Small intestine (tissue), 7 donors: ENCODE data around the gene SNX6. TPM values are rescaled to one million over a fixed set of nuclear protein-coding genes. Genes with fewer than 3 reads are reported as not detected.
"Not testable (repeated sequence)": the region's sequence is repeated elsewhere in the genome, so short reads cannot be mapped to it uniquely, and the experiment has no call there.

Experiments
- DNase-seq, 2 donors: peaks; one replicate each; pipeline versions ENCODE4 v3.0.0 to v3.0.0-alpha.2; 2013
- FAIRE-seq: peaks from 2 replicates; lab custom pipeline; 2012; peaks lifted over from hg19 to GRCh38; lab: Jason Lieb, UNC
- H3K27ac ChIP-seq, 3 donors: one replicate each; pipeline ENCODE4 v1.5.1; 2013; ENCODE audit warnings: low read length in 2 of 3, mild to moderate bottlenecking in 2 of 3, control low read depth in 1 of 3, inconsistent platforms in 1 of 3, low read depth in 1 of 3, moderate library complexity in 1 of 3
- H3K27me3 ChIP-seq, 3 donors: one replicate each; pipeline ENCODE4 v1.6.1; 2013; ENCODE audit warnings: low read length in 3 of 3, inconsistent platforms in 1 of 3; ENCODE audit not compliant: control insufficient read depth in 3 of 3, insufficient read depth in 3 of 3
- H3K36me3 ChIP-seq, 3 donors: one replicate each; pipeline ENCODE4 v1.6.1; 2013; ENCODE audit warnings: low read length in 3 of 3, inconsistent platforms in 1 of 3, low read depth in 1 of 3, mild to moderate bottlenecking in 1 of 3, moderate library complexity in 1 of 3; ENCODE audit not compliant: control insufficient read depth in 3 of 3, insufficient read depth in 2 of 3
- H3K4me1 ChIP-seq, 3 donors: one replicate each; pipeline ENCODE4 v1.6.1; 2013; ENCODE audit warnings: low read length in 2 of 3, inconsistent platforms in 1 of 3, low read depth in 1 of 3, mild to moderate bottlenecking in 1 of 3, moderate library complexity in 1 of 3; ENCODE audit not compliant: control insufficient read depth in 3 of 3, insufficient read depth in 2 of 3
- H3K4me3 ChIP-seq, 3 donors: one replicate each; pipeline ENCODE4 v1.5.1; 2013; ENCODE audit warnings: low read length in 3 of 3, control low read depth in 1 of 3, inconsistent platforms in 1 of 3, low read depth in 1 of 3, mild to moderate bottlenecking in 1 of 3, moderate library complexity in 1 of 3
- H3K9me3 ChIP-seq, 2 donors: one replicate each; pipeline ENCODE4 v1.6.1; 2013; ENCODE audit warnings: low read depth in 1 of 2, low read length in 1 of 2; ENCODE audit not compliant: control insufficient read depth in 2 of 2, insufficient read depth in 1 of 2
- WGBS, 3 donors: extraction: QIAGEN DNeasy Blood & Tissue Kit; methylation state at CpG; one replicate each; pipeline ENCODE4 v1.1.7; 2013; 5-methylcytosine and 5-hydroxymethylcytosine counted together
- polyA plus RNA-seq, 4 donors: library from polyadenylated mRNA; stranded (reverse) in 3 of 4; unstranded in 1 of 4; fragments of 200-250 nt in 3 of 4; fragments of 120-200 nt in 1 of 4; gene quantifications; one replicate each; pipeline versions ENCODE4 v1.2.1 to v1.2.3, GENCODE V29; 2013
- donor health status: healthy with polysubstance abuse.
- donor health status: control.
- donor health status: control.
- donor health status: Bipolar disorder and iron deficiency.
- donor health status: healthy.

Gene SNX6
- polyA plus RNA-seq, 4 donors = 66.5 to 101 (median 70.5) TPM

DNA sequence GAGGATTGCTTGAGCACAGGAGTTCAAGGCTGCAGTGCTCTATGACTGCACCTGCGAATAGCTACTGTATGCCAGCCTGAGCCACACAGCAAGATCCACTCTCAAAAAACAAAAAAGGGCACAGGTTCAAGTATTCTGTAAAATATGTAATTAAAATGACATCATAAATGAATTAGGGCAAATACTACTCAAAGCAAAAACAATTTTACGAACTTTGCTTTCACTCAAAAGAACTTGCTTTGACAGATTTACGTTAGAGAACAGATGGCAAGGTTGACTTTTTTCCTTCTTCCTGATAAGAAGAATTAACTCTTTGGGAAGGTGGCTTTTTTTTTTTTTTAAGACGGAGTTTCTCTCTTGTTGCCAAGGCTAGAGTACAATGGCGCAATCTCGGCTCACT lies 46.4 kb downstream of the SNX6 start:
- WGBS, 3 donors = 63 to 82% (median 66%) methylated on average over 6 of the region's 6 CpGs
- FAIRE-seq (no peak), DNase-seq (no peak)
- Histone ChIP-seq H3K4me1 (no peaks in the 10 kb centered on the region), H3K27me3 (no peaks in the 10 kb centered on the region), H3K36me3 (peaks cover 8 to 78% (median 17%) of the 10 kb centered on the region in 3 donors), H3K27ac (no peak overlapping the region), H3K9me3 (no peaks in the 10 kb centered on the region), H3K4me3 (no peak overlapping the region)

DNA sequence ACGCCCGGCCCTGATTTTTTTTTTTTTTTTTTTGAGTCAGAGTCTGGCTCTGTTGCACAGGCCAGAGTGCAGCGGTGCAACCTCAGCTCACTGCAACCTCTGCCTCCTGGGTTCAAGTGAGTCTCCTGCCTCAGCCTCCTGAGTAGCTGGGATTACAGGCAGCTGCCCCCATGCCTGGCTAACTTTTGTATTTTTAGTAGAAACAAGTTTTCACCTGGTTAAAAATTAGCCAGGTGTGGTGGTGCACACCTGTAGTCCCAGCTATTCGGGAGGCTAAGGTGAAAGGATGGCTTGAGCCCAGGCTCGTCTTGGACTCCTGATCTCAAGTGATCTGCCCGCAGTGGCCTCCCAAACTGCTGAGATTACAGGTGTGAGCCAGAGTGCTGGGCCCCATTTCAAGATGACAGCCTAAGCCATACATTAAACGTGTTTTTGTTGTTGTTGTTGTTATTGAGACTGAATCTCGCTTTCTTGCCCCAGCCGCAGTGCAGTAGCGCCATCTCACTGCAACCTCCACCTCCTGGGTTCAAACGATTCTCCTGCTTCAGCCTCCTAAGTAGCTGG lies 47.7 kb downstream of the SNX6 start:
- FAIRE-seq (no peak), DNase-seq (no peak)
- WGBS, 3 donors = 97 to 99% (median 97%) methylated on average over 9 to 11 of the region's 11 CpGs
- no peak overlapping the region for H3K27ac ChIP-seq
- no peaks in the 10 kb centered on the region for H3K27me3 ChIP-seq
- no peak overlapping the region for H3K4me3 ChIP-seq
- no peaks in the 10 kb centered on the region for H3K9me3 ChIP-seq
- peaks cover 8 to 74% (median 20%) of the 10 kb centered on the region in 3 donors for H3K36me3 ChIP-seq
- no peaks in the 10 kb centered on the region for H3K4me1 ChIP-seq

DNA sequence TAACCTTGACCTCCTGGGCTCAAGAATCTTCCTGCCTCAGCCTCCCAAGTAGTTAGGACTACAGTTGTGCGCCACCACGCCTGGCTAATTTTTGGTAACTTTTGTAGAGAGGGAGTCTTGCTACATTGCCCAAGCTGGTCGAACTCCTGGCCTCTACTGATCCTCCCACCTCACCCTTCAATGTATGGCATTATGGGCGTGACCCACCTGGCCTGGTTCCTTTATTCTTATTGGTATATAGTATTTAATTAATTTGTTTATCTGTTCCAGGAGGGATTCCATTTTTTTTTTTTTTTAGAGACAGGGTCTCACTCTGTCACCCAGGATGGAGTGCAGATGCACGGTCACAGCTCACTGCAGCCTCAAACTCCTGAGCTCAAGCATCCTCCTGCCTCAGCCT lies 49.6 kb downstream of the SNX6 start:
- Histone ChIP-seq H3K27ac (no peak overlapping the region), H3K4me1 (no peaks in the 10 kb centered on the region), H3K36me3 (peaks cover 8 to 64% (median 13%) of the 10 kb centered on the region in 3 donors), H3K4me3 (no peak overlapping the region), H3K27me3 (no peaks in the 10 kb centered on the region), H3K9me3 (no peaks in the 10 kb centered on the region)
- FAIRE-seq (no peak), DNase-seq (no peak)
- WGBS, 3 donors = 95 to 100% (median 99%) methylated on average over 5 of the region's 5 CpGs

DNA sequence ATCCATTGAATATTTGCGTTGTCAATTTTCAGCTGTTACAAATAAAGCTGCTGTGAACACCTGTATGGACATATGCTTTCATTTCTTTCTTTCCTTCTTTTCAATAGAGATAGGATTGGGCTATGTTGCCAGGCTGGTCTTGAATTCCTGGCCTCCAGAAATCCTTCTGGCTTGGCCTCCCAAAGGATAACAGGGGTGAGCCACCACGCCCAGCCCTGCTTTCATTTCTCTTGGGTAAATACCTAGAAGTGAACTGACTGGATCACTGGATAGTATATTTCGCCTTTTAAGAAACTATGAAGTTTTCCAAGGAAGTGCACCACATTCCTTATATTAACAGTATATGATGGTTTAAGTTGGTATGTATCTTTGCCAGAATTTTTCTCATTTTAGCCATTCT lies 58.2 kb downstream of the SNX6 start:
- Histone ChIP-seq H3K4me3 (no peak overlapping the region), H3K4me1 (no peaks in the 10 kb centered on the region), H3K36me3 (peaks cover 5 to 61% (median 5%) of the 10 kb centered on the region in 3 donors), H3K27me3 (no peaks in the 10 kb centered on the region), H3K9me3 (no peaks in the 10 kb centered on the region), H3K27ac (no peak overlapping the region)
- WGBS, 3 donors = 90 to 97% (median 96%) methylated on average over 3 of the region's 3 CpGs
- DNase-seq (no peak), FAIRE-seq (no peak)

DNA sequence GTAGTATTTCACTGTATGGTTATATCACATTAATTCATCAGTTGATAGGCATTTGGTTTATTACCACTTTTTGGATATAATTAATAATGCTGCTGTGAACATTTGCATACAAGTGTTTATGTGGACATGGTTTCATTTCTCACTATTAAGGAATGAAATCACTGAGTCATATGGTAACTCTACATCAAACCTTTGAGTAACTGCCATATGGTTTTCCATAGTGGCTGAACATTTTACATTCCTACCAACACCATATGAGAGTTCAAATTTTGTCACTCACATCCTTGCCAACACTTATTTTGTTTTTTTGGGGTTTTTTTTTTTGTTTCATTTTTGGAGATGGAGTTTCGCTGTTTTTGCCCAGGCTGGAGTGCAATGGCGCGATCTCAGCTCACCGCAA lies 60.2 kb downstream of the SNX6 start:
- Histone ChIP-seq H3K36me3 (peaks cover 7 to 71% (median 9%) of the 10 kb centered on the region in 3 donors), H3K9me3 (no peaks in the 10 kb centered on the region), H3K27ac (no peak overlapping the region), H3K27me3 (no peaks in the 10 kb centered on the region), H3K4me3 (no peak overlapping the region), H3K4me1 (no peaks in the 10 kb centered on the region)
- 97 to 99% (median 98%) methylated on average over 4 of the region's 4 CpGs for WGBS, 3 donors
- DNase-seq = no peak
- no peak for FAIRE-seq

DNA sequence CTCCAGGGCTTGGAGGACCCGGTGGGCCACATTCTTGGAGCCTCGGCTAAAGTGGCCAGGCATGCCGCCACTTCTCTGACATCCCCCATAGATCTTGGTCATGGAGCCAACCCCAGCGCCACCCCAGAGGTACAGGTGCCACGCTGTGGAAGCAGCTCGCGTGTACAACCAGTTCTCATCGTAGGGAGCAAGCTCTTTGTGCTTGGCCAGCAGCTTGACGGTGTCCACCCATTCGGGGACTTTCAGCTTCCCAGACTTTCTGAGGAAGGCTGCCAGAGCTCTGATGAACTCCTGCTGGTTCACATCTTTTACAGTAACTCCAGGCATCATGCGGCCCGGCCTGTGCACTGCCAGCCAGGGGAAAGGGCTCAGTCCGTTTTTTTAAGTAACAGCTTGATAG lies 61.1 kb downstream of the SNX6 start:
- H3K9me3 ChIP-seq = no peaks in the 10 kb centered on the region
- no peak overlapping the region for H3K27ac ChIP-seq
- no peak for FAIRE-seq
- WGBS, 3 donors = 90 to 97% (median 96%) methylated on average over 13 of the region's 13 CpGs
- H3K4me1 ChIP-seq = no peaks in the 10 kb centered on the region
- no peaks in the 10 kb centered on the region for H3K27me3 ChIP-seq
- H3K36me3 ChIP-seq = peaks cover 9 to 74% (median 13%) of the 10 kb centered on the region in 3 donors
- no peak overlapping the region for H3K4me3 ChIP-seq
- DNase-seq = no peak

DNA sequence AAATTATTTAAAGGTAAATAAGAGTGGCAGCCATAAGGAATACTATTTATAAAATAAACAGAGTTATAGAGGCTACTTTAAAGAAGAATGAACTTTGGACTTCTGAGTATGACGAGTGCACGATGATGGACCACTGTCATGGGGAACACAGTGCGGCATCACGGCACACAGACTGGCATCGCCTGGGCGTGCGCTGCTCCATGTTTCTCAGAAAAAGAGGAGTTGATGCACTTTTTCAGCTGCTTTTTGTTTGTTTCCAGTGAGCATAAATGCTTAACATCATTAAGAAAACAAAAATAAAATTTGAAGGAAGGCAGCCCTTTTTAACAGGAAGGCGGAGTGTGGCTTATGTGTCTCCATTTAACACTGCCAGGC lies 67.2 kb downstream of the SNX6 start:
- 74 to 90% (median 76%) methylated on average over 8 of the region's 8 CpGs for WGBS, 3 donors
- FAIRE-seq = no peak
- no peaks in the 10 kb centered on the region for H3K27me3 ChIP-seq
- peak in 1 of 2 donors; percentile 18 for DNase-seq
- H3K4me1 ChIP-seq = no peaks in the 10 kb centered on the region
- H3K4me3 ChIP-seq = no peak overlapping the region
- peaks cover 6 to 42% (median 9%) of the 10 kb centered on the region in 3 donors for H3K36me3 ChIP-seq
- H3K9me3 ChIP-seq = no peaks in the 10 kb centered on the region
- no peak overlapping the region for H3K27ac ChIP-seq

DNA sequence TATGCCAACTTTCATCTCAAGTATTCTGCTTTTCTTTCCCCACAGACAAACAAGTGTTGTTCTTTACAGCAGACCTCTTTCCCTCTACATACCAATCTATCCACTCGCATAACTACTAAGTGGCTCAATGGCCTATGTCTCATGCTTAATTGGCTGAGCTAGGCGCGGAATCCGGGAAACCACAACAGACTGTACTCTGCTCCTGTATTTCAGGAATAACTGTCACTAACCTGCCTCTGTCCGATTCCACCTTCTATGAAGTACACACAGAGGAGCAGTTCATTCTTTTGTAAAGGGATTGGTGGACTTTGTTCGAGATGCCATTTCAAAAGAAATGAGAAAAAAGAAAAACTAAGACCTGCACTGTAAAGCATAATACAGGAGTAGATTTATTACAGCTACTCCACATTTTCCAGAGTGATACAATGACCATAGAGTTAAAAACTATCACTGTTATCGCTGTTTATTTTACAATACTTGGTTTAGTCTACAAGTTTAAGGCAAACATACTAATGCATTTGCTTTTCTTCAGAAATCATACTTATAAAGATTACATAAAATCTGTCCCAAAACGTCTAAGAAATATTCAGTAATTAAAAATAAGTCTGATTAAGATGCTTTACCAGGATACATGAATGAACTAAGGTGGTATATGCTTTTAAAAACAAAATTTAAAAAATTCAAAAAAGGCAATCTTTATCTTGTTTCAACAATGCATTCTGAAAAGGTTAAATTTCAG lies 67.7 kb downstream of the SNX6 start:
- not testable (repeated sequence) for H3K4me3 ChIP-seq, H3K9me3 ChIP-seq, DNase-seq, H3K27me3 ChIP-seq, H3K27ac ChIP-seq, H3K4me1 ChIP-seq, FAIRE-seq
- H3K36me3 ChIP-seq = peaks cover 6 to 40% (median 9%) of the 10 kb centered on the region in 3 donors
- 89 to 94% (median 90%) methylated on average over 7 of the region's 8 CpGs for WGBS, 3 donors
